Activated CD8-positive, alpha-beta T cell treated with anti-CD3 and anti-CD28 coated beads for 36 hours (primary cell): Measurements from ENCODE around the gene PGBD1. TPM values are rescaled to one million over a fixed set of nuclear protein-coding genes. Genes with fewer than 3 reads are reported as not detected.

Experiments used
- ATAC-seq: fragments of 200-7000 bp; cut with Tn5 transposase; one replicate; pipeline ENCODE4 v1.10.0; 2021; ENCODE audit warnings: mild to moderate bottlenecking, moderate library complexity
- CTCF ChIA-PET: fragments of 350-600 bp; sonication (Branson Sonifier 250); formaldehyde crosslinking; loops from one replicate; lab custom pipeline; 2021; ENCODE audit warnings: antibody characterized with exemption; lab: Charles Lee
- POLR2A ChIA-PET: fragments of 350-600 bp; sonication (Branson Sonifier 250); formaldehyde crosslinking; loops from one replicate; lab custom pipeline; 2021; ENCODE audit warnings: antibody characterized with exemption; lab: Charles Lee
- DNase-seq: peaks from one replicate; pipeline ENCODE4 v3.0.0-alpha.2; 2020
- H3K27ac Mint-ChIP-seq: one replicate; pipeline ENCODE4 v1.8.0; 2021; ENCODE audit warnings: mild to moderate bottlenecking, mixed read lengths
- H3K27me3 Mint-ChIP-seq: one replicate; pipeline ENCODE4 v1.8.0; 2021; ENCODE audit warnings: mixed read lengths
- H3K36me3 Mint-ChIP-seq: one replicate; pipeline ENCODE4 v1.8.0; 2021; ENCODE audit warnings: low read depth, mixed read lengths
- H3K4me1 Mint-ChIP-seq: one replicate; pipeline ENCODE4 v1.8.0; 2021; ENCODE audit warnings: low read depth, mixed read lengths
- H3K4me3 Mint-ChIP-seq: one replicate; pipeline ENCODE4 v1.8.0; 2021; ENCODE audit warnings: mild to moderate bottlenecking, moderate library complexity, mixed read lengths
- H3K9me3 Mint-ChIP-seq: one replicate; pipeline ENCODE4 v1.8.0; 2021; ENCODE audit warnings: mixed read lengths
- CTCF ChIP-seq: fragments of 200-600 bp; IDR thresholded peaks from one replicate; pipeline ENCODE4 v1.8.0; 2022; ENCODE audit warnings: antibody characterized with exemption, mild to moderate bottlenecking
- intact Hi-C: fragments of 100-400 bp; cut with micrococcal nuclease; formaldehyde crosslinking; loops from one replicate; pipeline ENCODE4 v1.10.0; 2022
- total RNA-seq, 2 experiments: library from RNA; stranded (reverse); gene quantifications; one replicate each; pipeline ENCODE4 v1.2.3, GENCODE V29; 2021

The PGBD1 gene
- total RNA-seq, 2 experiments from 2014 or later = 2.2 to 2.4 TPM

- H3K36me3 Mint-ChIP-seq = peaks cover 29% of the 10 kb centered on the region
- no peak overlapping the region for H3K27ac Mint-ChIP-seq
- H3K27me3 Mint-ChIP-seq = no peaks in the 10 kb centered on the region
- peaks cover 31% of the 10 kb centered on the region for H3K9me3 Mint-ChIP-seq
- ChIA-PET POLR2A (no interaction called here), CTCF (no interaction called here)
- TF ChIP-seq CTCF = no peak
- intact Hi-C loops = no loop called here
- DNase-seq (no peak), ATAC-seq (no peak)
- H3K4me3 Mint-ChIP-seq = no peak overlapping the region
- H3K4me1 Mint-ChIP-seq = peaks cover 6% of the 10 kb centered on the region
Measured at GRCh38 chr6:28330041-28330440, 48.7 kb downstream of the PGBD1 start.

GRCh38 chr6:28333047-28333446, 51.7 kb downstream of the PGBD1 start:
- ChIA-PET POLR2A (no interaction called here), CTCF (no interaction called here)
- DNase-seq (no peak), ATAC-seq (no peak)
- H3K36me3 Mint-ChIP-seq = peaks cover 7% of the 10 kb centered on the region
- intact Hi-C loops = no loop called here
- H3K4me1 Mint-ChIP-seq = peaks cover 6% of the 10 kb centered on the region
- TF ChIP-seq CTCF = no peak
- H3K27ac Mint-ChIP-seq = no peak overlapping the region
- peaks cover 7% of the 10 kb centered on the region for H3K9me3 Mint-ChIP-seq
- no peaks in the 10 kb centered on the region for H3K27me3 Mint-ChIP-seq
- H3K4me3 Mint-ChIP-seq = no peak overlapping the region

GRCh38 chr6:28333599-28334018, 52.2 kb downstream of the PGBD1 start:
- H3K27ac Mint-ChIP-seq = no peak overlapping the region
- CTCF ChIA-PET = interaction anchor here (1.0 kb wide), 1 partner anchor 22 kb away, joined by 4 read pairs; no protein-coding TSS in a partner anchor
- DNase-seq = no peak
- intact Hi-C loops = no loop called here
- no peak overlapping the region for H3K4me3 Mint-ChIP-seq
- H3K4me1 Mint-ChIP-seq = peaks cover 6% of the 10 kb centered on the region
- peaks cover 7% of the 10 kb centered on the region for H3K36me3 Mint-ChIP-seq
- no peak for ATAC-seq
- H3K9me3 Mint-ChIP-seq = peaks cover 7% of the 10 kb centered on the region
- POLR2A ChIA-PET = interaction anchor here (0.6 kb wide), 1 partner anchor 1840 kb away, joined by 3 read pairs; no protein-coding TSS in a partner anchor
- no peaks in the 10 kb centered on the region for H3K27me3 Mint-ChIP-seq
- no peak for TF ChIP-seq CTCF

GRCh38 chr6:28334286-28335039, 53.1 kb downstream of the PGBD1 start:
- Mint-ChIP-seq H3K4me3 (no peak overlapping the region), H3K27me3 (no peaks in the 10 kb centered on the region), H3K4me1 (peaks cover 6% of the 10 kb centered on the region), H3K36me3 (no peaks in the 10 kb centered on the region), H3K27ac (no peak overlapping the region), H3K9me3 (no peaks in the 10 kb centered on the region)
- ATAC-seq = no peak
- intact Hi-C loops = no loop called here
- DNase-seq = no peak
- TF ChIP-seq CTCF = no peak
- CTCF ChIA-PET = interaction anchor here (1.0 kb wide), 1 partner anchor 22 kb away, joined by 4 read pairs; no protein-coding TSS in a partner anchor
- POLR2A ChIA-PET = interaction anchor here (1.3 to 1.7 kb wide), 2 partner anchors 16 to 67 kb away, joined by 4 to 5 read pairs; partner anchors contain the start of gene ZSCAN26

- Mint-ChIP-seq H3K36me3 (peaks cover 4% of the 10 kb centered on the region), H3K27me3 (no peaks in the 10 kb centered on the region), H3K4me1 (peaks cover 7% of the 10 kb centered on the region), H3K9me3 (peaks cover 6% of the 10 kb centered on the region), H3K4me3 (no peak overlapping the region), H3K27ac (no peak overlapping the region)
- no peak for ATAC-seq
- CTCF ChIA-PET = interaction anchor here (3.1 kb wide), 1 partner anchor 21 kb away, joined by 19 read pairs; no protein-coding TSS in a partner anchor
- POLR2A ChIA-PET = interaction anchor here (0.9 to 1.7 kb wide), 5 partner anchors 15 to 442 kb away, joined by 3 to 5 read pairs (median 5); partner anchors contain the start of gene ZSCAN26
- no peak for DNase-seq
- no peak for TF ChIP-seq CTCF
- intact Hi-C loops = no loop called here
Measured at GRCh38 chr6:28335040-28335563, 53.7 kb downstream of the PGBD1 start.
